Cortex of kidney (tissue), 1 donor: ENCODE data around the gene AIMP2.
"Not testable (repeated sequence)": the region's sequence is repeated elsewhere in the genome, so short reads cannot be mapped to it uniquely, and the experiment has no call there.

Experiments used
- DNase-seq: peaks from one replicate; lab custom pipeline; 2025; lab: John Stamatoyannopoulos, UW

AIMP2 gene

DNA sequence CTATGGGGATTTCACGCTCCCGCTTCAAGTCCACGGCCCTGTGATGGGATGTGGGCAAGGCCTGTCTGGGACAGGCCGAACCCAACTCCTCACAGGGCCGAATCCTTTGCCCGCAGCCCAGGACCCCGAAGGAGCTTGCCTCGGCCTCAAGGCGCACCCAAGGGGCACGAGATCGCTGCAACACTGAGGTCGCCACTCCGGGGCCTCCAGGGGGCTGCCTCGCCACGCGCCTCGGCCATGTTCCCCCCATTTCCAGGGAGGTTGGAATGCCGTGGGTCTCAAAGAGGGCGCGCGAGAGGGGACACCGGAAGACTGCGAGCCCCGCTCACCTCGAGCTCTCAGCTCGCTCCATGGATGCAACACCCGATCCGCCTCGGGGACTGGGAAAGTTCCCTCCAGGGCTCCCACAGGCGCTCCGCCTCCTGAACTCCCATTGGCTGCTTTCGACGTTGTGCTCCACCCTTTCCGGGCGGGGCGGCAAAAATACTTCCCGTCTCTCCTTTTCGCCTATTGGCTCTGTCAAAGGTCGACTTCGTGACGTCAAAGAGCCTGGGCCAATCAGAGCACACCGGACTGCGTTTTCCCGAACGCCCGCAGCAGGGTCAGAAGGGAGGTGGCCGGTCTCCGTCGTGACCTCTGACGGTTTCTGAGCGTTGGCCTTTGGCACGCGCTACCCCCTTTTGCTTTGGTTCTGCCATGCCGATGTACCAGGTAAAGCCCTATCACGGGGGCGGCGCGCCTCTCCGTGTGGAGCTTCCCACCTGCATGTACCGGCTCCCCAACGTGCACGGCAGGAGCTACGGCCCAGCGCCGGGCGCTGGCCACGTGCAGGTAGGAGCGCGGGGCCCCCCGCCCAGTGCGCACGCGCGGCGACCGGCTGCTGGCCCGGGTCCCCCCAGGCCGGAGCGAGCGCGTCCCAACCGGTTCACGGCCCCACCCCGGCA is at the start of gene AIMP2, which contains the start of gene PMS2:
Gene AIMP2 (plus strand): TSS at position 605 of the 944 bp plus-strand sequence. CDS start 92 bp downstream, at position 697.
Gene PMS2 (minus strand): TSS at position 382 of the 944 bp plus-strand sequence. CDS start 30 bp downstream, at position 352.
- DNase-seq: peak; percentile 41

DNA sequence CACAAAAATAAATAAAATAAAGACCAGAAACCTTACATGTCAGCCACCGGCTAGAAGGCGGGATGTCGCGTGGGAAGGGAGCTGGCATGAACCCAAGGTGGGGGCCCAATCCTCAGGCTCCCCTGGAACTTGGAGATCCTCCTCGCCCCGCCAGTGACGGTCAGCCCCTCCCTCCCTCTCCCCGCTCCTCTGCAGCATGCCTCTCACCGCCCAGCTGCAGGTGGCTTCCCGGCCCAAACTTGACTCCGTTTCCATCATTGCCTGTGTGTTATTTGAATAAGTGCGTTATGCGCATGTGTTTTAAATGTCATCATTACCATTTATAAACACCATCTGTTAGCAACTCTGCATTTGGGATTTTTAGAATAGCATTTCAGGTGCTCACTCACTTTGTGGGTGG is 45.9 kb upstream of the AIMP2 start:
- not testable (repeated sequence) for DNase-seq

DNA sequence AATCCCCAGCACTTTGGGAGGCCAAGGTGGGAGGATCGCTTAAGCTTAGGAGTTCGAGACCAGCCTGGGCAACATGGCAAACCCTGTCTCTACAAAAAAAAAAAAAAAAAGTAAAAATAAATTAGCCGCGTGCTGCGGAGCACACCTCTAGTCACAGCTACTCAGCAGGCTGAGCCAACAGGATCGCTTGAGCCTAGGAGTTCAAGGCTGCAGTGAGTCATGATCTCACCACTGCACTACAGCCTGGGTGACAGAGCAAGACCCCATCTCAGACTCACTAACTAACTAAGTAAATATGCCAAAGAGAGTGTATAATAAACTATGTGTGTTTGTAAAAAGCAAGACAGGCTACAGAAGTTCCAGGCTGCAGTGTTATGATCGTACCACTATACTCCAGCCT is 45.3 kb upstream of the AIMP2 start:
- DNase-seq: not testable (repeated sequence)

DNA sequence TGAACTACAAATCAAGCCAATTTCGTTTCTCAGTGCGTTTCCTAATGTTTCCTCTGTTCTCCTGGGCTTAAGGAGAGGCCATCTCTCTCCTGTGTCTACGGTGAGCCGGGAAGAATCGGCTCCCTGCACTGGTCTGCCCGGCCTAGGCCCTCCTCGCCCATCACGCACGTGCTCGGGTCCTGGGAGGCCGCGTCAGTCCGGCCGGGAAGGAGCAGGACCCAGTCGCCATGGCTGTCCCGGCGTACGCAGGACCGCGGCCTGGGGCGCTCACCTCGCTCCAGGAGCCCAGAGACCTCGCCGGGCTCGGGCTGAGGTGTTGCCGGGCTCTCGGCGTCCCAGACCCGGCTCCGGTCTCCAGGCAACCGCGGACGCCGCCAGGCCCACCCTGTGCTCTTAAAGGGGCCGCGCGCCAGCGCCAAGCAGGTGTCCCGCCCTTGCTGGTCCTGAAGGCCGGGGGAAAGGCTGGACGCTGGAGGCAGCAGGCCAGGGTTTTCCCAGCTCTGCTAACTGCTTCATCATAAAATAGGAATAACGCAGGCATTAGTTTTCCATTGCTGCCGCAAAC is 38.6 kb upstream of the AIMP2 start, which contains the start of gene RSPH10B:
Gene RSPH10B (minus strand): TSS at position 343 of the 565 bp plus-strand sequence. CDS start 3,573 bp downstream, outside the sequence.
- DNase-seq: not testable (repeated sequence)

DNA sequence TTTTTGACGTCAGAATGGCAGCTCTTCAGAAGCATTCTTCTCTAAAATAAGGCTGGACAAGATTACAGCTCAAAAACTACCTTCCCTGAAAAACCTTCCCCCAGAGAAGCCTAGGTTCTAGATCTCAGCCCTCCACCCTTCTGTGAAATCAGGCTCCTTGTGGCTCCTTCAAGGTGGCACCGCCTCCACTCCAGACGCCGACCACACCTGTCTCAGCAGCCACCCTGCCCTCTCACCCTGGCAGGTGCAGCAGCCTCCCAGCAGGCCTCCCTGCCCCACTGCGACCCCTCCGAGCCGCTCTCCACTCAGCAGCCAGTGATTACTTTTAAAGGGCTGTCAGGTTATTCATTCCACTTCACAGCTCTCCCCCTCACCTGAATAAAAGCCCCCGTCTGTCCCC is 35.5 kb upstream of the AIMP2 start:
- DNase-seq: not testable (repeated sequence)

DNA sequence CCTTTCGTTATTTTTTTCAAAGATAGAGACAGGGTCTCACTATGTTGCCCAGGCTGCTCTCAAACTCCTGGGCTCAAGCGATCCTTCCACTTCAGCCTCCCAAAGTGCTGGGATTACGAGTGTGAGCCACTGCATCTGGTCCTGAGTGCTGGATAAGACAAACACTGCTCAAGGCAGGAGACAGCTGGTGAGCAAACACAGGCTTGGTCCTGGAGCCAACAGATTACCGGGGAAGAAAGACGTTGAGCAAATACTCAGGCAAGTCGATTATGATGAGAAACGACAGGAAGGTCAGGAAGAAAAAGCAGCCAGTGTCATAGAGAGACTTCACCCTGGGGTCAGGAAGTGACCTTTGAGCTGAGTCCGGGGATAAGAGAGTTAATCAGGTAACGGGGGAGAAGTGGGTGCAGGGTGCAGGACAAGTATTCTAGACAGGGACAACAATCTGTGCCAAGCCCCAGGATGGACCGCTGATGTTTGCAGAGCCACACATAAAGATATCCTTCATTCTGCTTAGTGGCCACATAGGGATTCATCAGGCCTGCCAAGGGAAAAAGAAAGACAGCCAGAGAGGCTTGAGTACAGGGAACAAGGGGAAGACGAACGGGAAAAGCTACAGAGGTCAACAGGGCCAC is 29.3 kb upstream of the AIMP2 start:
- DNase-seq: not testable (repeated sequence)

DNA sequence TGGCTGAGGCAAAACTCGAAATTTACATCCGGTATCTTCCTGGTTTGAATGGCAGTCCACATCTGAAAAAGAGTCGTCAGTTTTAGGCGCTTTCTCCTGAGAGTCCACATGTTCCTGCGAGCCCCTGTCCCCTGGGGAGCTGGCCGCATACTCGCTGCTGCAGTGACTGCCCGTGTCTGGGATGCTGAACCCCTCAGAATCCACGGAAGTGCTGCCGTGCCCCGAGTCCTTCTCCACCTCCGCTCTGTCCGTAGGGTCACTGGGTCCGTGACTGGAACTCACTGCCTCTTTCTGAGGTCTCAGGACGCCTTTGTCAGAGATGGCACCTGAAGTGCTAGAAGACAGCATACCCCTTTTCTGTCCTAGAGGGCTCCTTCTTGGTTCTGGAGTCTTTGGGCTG is 22.0 kb upstream of the AIMP2 start:
- not testable (repeated sequence) for DNase-seq

DNA sequence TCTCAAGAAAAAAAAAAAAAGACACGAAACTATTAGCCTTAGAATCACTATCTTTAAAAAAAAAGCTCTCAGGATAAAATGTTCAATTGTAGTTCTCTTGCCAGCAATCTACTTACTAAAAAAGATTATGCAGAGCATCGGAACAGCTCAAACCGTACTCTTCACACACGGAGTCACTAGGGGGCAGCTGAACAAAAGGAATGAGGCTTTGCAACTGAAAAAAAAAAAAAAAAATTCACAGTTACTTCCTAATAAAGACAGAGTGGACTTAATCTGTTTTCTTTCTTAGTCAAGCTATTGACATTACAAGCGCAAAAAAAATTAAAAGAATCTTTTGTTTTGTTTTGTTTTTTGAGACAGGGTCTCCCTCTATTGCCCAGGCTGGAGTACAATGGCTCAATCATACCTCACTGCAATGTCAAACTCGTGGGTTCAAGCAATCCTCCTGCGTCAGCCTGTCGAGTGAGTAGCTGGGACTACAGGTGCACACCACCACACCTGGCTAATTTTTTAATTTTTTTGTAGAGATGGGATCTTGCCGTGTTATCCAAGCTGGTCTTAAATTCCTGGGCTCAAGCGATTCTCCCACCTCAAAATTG is 11.8 kb upstream of the AIMP2 start:
- DNase-seq: no peak

DNA sequence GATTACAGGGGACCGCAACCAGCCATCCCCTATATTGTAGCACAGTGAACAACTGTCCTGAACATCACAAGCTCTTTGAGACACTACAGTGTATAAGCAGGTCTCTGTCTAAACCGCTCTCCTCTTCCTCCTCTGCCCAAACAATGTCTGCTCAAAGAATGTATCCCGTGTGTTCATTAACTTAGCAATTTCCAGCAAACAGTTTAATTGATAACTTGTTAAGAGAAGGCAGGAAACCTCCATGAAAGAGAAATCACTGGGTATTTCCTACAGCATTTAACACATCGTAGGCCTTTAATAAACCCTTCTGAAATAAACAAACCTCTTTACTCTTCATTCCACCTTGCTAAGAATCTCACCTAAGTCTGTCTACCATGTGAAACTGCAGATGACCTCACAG is 1.7 kb upstream of the AIMP2 start:
- DNase-seq: no peak

DNA sequence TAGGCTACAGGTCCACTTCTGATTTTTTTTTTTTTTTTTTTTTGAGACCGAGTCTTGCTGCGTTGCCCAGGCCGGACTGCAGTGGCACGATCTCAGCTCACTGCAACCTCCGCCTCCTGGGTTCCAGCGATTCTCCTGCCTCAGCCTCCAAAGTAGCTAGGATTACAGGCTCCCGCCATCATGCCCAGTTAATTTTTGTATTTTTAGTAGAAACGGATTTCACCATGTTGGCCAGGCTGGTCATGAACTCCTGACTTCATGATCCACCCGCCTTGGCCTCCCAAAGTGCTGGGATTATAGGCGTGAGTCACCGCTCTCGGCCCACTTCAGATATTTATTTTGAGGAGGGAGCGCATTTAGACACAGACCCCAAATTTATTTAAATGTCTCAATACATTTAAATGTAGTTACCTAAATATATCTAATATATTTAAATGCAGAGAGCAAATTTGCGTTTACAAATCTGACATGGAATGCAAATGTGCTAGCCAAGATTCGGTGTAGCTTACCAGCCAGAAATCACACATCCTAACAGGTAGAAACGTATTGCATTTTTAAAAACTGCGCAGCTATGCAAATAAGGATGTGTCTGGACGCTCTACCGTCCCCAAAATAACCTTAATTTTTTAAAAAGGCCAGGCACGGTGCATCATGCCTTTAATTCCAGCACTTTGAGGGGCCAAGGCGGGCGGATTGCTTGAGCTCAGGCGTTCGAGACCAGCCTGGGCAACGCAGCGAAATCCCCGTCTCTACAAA is 1.1 kb upstream of the AIMP2 start:
- DNase-seq: not testable (repeated sequence)

DNA sequence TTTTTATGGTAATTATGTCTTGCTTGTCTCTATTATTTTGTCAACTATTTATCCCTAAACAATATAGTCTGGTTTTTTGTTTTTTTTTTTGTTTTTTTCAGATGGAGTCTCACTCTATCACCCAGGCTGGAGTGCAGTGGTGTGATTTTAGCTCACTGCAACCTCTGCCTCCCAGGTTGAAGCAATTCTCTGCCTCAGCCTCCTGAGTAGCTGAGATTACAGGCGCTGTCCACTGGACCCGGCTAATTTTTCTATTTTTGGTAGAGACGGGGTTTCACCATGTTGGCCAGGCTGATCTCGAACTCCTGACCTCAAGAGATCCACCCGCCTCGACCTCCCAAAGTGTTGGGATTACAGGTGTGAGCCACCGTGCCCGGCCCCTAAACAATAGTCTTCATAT is 1.3 kb downstream of the AIMP2 start:
- not testable (repeated sequence) for DNase-seq

DNA sequence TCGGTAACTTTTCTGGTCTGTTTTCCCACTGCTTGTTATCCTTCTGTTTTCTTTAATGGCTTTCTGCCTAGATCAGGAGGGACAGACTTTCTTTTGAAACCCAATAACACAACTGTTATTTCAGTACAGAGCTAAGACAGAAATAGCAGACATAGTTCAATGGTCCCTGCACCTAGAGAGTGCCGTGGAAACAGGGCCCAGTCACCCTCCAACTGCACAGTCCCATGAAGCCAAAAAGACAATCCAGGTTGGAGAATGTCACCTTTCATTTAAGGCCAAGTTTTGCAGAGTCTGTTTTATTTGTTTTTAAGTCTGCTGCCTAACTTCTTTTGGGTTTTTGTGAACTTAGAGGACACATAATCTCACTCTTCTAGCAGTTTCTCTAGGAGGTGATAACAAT is 2.5 kb downstream of the AIMP2 start:
- DNase-seq: no peak

DNA sequence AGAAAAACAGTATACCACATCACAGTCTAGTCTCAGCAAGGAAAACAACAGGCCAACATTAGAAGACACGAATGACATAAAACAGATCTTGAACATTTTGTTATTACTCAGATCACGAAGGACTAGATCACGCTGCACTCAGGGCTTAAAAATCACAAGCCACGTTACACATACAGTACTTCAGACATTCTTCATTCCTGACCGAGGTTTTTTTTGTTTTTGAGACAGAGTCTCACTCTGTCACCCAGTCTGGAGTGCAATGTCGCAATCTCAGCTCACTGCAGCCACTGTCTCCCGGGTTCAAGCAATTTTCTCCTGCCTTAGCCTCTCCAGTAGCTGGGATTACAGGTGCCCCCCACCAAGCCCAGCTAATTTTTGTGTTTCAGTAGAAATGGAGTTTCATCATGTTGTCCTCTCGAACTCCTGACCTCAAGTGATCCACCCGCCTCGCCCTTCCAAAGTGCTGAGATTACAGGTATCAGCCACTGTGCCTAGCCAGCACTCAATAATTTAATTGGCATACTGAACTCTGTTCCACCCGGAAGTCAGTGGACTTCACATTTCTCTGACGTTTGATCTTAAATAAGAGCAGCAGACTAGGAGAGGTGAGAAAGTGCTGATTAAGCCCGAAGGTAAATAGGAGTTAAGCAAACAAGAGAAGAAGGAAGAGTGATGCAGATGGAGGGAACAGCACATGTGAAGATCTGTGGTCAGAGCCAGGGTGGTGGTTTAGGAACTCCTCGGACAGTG is 3.5 kb downstream of the AIMP2 start:
- no peak for DNase-seq

DNA sequence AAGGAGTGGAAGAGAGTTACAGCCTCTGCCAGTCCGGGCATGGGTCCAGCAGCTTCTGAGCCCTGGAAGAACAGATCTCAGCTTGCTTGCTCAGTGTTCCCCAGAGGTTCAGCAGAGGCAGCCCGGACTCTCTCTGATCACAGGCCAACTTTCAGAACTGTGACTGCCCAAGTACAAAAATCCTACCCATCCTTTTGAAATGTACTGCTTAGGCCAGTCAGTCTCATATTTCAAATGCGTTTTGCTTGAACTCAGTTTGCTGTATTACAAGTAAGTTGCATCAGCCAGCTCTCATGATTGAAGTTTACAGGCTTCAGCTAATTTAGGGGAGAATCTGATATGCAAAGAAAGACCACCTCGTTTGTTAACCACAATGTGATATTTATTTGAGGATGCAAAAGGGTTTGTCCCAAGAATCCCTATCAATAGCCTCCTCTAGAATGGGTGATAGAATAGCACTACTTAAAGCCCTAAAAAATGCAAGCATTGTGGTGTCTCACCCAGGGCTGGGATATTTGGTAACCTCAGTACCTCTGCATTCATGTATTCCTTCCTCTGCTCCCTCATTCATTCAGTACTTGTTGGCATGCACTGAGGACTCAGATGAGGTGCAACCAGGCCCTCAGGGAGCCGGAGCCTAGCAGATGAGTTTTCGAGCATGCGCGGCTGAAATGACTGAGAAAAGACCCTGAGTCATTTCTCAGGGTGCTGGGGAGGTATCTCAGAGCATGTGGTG is 7.0 kb downstream of the AIMP2 start:
- no peak for DNase-seq

DNA sequence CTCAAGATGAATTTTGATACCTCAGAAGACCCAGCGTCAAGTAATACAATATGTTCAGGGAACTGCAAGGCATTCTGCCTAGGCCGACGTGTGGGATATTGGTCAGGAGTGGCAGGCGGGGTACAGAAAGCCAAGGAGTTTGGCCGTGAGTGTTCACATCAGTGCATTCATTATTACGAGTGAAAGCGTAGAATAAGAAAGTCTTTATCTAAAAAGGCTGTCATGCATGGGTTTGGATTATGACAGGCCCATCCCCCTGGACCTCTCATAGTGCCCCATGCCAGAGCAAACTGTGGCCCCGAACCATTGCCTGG is 7.5 kb downstream of the AIMP2 start:
- DNase-seq: no peak

DNA sequence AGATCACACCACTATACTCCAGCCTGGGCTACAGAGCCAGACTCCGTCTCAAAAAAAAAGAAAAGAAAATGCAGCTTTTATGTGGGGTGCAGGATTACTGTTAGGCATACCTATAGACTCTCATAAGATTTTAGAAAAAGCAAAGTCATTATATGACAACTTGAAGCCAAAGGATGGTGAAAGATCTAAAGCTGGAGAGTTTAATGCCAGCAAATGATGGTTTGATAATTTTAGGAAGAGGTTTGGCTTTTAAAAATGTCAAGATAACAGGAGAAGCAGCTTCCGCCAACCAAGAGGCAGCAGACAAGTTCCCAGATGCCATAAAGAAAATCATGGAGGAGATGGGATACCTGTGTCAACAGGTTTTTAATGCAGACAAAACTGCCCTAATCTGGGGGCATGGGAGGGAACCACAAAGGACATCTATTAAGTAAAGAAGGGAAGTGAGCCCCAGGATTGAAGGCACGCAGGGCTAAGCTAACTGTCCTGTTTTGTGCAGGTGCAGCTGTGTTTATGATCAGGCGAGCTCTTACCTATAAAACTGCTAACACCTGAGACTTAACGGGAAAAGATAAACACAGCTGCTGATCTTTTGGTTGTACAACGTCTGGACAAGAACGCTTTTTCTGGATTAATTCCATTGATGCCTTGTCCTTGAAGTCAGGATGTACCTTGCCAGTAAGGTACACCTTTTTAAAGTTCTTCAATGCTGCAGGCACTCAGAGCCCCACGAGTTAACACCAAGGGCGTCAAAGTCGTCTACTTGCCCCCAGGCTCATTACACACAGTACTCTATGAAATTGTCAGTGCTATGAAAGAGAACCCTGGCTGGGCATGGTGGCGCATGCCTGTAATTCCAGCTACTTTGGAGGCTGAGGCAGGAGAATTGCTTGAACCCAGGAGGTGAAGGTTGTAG is 11.6 kb downstream of the AIMP2 start:
- no peak for DNase-seq

DNA sequence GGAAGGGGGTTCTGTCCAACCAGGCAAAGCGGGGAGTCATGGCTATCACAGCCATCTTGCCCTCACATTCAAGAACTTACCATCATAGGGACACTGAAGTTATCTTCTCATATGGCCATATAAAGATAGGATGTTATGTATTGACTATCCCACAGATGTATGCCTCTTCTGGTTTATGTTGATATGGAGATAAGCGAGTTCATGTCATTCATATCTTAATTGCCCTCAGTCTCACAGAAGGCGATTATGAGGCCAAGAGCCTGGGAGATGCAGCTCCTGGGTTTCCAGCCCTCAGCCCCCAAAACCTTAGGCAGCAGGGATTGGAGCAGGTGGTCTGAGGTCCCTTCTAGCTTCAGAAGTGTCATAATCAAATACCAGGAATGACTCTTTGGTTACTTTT is 13.6 kb downstream of the AIMP2 start:
- DNase-seq: no peak

DNA sequence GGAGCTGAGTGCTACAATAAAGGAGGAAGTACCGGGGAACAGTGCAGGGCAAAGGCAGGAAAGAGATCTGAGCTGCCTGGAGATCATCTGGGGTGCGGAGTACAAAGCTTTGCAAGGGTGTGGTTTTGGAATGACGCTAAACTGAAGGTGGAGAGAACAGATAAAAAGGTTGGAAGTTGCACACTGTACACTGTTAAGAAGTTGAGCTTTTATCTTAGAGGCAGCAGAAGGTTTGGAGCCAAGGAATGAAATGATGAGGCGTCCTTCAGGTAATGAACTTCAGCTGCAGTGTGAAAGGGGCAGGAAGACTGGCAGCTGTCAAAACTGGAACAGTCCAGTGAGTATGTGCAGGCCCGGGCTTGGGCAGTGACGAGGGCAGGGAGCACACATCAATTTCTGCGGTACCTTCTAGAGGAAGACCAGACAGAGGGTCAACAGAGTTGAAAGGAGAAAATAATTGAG is 14.9 kb downstream of the AIMP2 start:
- no peak for DNase-seq
